ENCODE measurements around the gene EXOC2.

Gene EXOC2

DNA sequence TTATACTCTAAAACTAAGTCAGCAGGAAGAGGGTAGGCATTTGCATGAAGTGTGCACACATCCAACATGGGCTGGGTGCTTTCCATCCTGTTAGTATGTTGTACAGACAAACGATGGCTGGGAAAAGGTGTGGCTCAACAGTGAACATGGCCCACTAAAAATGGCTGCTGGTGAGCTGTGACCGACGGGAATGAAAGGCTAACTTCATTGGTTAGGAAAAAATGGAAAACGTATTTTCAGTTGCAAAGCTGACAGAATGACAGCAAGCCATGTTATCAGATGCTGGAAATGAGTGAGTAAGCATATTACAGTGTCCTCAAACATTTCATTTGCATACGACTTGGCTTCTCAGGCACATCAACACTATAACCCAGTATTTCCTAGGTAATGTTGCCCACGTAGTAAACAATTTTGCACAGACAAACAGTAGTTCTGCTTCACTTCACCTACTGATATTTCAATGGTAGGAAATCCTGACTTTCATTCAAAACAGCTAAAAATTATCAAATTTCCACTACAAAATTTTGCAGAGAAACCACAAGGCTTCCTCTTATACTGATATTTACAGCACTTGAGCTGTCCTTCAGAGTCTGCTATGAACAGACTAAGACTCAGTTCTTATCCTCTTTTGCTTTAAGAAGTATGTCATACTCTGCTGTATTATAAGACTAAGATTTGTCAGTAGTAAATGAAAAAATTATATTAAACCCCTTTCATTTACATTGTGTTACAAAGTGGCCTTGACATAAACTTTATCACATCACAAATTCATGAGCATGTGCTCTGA is 202.5 kb downstream of the EXOC2 start:
- no peak for FAIRE-seq

DNA sequence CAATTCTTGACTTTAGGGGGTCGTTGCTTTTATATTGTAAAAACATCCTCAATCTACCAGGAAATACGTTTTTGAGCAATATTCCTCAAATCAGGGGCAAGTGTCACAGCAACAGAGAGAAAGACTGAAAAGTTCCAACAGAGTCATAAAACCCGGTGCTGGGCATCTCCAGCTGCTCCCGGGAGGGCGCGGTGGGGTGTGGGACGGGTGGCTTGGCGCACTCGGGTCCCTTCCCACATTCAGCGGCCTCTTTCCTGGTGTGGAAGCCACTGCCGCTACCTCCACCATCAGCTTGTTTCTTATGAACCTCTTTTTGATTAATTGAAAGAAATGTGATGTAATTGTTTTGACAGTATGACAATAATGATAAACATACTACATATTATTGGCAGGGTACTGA is 203.2 kb downstream of the EXOC2 start:
- FAIRE-seq = no peak

DNA sequence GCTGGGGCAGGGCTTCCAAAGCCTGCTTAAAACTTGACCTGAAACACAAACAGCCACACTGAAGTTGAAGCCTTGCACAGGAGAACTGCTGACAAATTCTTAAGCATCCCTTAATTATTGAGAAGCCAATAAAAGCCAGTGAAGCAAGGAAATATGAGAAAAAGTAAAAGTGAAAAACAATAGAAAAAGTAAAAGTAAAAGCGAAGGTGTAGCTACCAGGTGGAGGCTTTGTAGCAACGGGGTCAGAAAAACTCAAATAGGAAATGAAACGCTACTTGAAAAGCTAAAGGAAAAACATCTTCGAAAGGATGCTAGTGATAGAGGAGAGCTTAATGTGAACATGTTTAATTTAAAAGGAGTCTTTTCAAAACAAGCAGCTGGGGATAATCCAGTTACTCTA is 203.9 kb downstream of the EXOC2 start:
- no peak for FAIRE-seq

DNA sequence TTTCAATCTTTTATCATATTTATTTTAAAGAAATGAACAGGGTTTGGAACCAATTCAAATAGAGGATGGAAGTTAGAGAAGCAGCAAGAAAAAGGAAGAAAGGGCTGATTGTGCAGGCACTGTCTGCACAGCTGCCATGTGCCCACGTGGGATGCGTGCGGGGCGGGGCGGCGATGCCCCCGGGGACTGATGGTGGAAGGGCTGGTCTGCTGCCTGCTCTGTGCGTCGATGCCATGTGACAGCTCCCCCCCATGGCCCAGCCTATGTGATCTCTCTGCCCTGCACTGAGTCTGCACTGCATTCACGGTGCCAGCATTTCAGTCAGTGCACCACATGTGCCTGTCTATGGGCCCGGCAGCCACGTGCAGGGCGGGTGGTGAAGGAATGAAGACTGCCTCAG is 205.0 kb downstream of the EXOC2 start:
- FAIRE-seq = no peak

DNA sequence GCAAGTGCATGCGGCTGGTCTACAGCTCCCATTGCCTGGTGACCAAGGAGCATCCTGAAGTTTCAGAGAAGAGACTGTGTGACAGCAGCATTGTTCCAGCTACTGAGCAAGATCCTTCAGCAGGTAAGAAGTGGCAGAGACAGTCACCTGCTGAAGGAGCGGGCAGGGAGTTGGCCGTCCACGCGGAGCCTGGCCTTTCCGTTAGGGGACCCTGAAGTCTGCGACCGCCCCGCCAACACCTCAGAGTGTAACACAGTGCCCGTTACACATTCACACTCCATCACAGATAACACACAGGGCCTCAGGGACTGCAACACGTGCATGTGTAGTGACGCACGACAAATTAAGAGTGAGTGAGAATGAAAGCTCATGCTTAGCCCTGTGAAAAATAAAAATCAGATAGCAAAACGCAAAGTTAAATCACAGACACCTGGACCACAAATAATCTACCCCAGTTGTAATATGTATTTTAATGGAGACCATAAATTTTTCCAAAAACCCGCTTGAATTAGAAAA is 207.2 kb downstream of the EXOC2 start:
- no peak for FAIRE-seq

DNA sequence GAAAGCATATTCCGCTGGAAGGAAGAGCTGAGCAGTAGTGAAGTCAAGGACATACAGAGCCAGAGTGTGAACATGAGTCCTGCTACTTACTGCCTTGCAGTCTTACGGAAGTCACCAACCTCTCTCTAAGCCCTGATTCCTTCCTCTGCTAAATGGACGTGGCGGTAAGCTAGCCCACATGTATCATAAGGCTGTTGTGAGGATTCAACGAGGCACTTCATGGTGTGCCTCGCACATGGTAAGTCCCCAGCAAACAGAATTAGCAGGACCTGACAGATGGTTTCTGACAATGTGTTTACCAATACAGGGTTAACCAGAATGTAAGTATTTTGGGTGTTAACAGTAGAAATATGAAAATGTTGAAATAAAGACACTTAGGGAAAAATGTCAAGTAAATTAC is 208.2 kb downstream of the EXOC2 start:
- no peak for FAIRE-seq

DNA sequence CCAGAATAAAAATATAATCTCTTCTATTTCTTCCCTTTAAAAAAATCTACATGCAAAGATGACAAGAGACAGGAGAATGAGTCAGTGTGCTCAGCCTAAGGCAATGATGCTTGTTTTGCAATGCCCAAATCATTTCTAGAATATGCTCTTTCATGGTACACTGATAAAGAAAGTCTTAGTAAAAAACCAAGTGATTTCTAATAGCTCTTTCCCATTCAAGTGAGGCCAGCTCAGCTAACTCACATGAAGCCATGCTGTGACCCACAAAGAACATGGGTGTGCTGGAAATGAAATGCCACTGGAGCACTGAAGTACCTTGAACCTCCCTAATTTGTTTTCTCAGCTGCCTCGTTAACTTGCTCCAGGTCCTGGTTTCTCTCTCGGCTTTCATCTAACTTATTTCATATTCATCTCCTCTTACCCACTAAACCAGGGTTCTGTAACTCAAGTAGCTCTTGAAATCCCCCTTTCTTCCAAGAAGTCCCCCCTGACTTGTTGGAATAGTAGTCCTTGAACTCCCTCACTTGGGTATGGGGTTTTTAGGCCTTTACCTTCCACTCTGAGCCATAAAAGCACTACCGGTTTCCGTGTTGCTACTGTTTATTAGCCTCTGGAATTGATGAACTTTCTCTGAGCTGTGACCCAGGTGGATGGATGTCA is 208.7 kb downstream of the EXOC2 start:
- no peak for FAIRE-seq

DNA sequence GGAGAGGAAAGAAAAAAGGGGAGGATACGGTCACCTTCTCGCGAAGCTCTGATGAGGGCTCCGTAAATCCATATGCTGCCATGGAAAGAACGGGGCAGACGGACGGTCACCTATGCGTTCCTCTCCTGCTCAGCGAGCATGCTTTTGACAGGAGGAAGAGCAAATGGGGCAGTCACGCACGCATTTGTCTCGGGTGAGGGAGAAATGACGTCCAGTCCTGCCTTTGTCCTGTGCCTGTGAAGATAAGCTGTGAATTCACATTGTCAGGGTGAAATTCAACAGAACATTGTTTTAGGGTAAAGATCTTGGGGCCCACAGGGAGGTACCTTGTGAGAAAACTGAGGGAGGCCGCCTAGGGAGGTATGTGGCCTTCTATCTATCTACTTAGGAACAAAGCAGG is 217.6 kb downstream of the EXOC2 start:
- FAIRE-seq = no peak

DNA sequence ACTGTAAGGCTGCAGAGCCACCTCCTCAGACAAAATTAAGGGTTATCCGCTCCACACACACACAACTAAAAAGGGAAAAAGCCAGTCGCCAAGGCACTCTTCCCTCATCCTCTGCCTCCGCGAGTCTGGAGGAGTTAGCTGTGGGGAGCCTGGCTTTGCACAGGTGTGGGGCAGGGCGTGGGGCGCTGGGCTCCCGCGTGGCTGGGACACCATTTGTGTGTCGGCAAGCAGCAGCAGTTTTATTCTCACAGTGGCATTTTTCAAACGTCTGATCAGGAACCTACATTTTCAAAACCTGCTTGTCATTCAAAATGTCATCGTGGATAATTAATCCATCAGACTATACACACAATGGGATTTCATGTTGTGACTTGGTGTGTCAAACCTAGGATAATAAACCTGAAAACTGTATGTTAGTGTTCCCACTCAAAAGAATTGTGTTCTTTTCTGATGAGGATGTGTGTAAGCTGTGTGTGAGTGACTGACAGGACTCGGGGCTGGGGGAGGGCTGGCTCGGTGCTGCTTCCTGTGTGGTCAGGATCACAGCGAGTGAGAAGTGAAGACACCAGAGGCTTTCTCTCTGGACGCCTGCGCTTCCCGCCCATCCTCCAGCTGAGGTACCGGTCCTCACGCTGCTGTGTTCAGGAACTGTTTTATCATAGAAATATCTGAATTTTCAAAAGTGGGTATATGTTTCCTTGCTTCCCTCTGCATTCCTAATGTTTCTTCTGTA is 218.3 kb downstream of the EXOC2 start:
- no peak for FAIRE-seq

DNA sequence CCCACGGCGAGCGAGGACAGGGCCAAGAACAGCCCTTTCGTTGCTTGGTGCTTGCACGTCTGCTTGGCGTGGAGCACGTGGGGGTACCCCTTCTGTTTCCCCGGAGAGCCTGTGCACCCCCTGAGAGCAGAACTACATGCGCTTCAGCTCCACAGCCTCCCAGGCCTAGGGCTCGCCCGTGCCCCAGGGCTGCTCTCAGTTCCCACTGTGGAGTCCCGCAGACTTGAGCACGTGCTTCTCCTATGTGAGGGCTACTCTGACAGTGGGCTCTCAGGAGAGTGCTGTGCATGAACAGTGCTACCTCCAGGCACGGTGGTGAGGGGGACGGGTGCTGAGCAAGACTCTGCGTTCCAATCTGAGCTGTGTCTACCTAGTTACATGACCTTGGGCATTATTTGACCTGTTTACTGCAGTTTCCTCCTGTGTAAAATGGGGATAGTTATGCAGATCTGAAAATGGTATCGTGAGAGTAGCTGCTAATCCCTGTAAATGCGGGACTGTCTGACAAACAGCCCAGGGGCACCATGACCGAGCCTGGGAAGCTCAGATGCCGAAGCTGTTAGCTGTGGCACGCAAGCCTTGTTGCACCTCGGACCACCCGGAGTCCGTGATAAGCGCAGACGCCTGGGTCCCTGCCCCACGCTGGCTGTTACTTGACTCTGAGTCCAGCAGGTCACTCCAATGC is 219.0 kb downstream of the EXOC2 start:
- no peak for FAIRE-seq

DNA sequence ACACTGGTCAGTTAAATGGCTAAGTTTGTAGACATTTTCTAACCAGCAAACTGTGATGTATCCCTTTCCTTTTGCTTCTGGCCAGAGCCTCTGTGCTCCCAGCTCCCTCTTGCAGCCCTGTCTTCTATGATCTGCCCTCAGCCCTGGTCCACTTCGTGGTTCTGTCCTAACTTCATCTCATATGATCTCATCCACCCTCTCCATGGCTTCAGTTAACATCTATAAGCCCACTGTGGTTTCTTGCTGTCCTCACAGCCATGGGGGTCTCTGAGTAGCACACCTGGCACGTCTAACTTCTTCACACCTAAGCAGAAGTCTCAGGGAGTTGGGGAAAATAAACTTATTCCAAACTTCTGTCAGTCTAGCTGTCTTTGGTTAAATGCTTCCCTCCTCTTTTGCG is 219.6 kb downstream of the EXOC2 start:
- FAIRE-seq = no peak

DNA sequence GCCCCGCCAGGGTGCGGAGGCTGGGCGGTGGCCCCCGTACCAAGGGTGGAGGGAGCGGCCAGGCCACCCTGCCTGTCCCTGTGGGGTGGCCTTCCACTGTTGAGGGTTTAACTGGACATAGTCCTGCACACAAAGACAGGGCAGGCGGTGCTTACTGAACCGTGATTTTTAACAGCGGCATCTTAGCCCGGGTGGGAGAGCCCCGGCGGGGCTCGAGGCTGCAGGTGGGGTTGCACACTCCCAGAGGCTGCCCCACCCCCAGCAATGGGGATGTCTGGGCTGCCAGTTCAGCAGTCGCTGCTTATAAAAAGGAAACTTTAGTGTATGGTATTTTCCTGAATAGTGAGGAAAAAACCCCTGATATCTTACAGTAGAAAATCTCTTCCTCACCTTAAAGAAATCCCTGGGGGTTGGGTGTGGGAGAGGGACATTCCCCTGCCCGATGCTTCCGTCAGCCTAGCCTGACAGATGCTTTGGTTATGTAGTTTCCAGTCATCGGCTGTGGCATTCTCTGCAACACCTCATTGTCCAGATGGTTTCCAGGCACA is 222.0 kb downstream of the EXOC2 start:
- no peak for FAIRE-seq

DNA sequence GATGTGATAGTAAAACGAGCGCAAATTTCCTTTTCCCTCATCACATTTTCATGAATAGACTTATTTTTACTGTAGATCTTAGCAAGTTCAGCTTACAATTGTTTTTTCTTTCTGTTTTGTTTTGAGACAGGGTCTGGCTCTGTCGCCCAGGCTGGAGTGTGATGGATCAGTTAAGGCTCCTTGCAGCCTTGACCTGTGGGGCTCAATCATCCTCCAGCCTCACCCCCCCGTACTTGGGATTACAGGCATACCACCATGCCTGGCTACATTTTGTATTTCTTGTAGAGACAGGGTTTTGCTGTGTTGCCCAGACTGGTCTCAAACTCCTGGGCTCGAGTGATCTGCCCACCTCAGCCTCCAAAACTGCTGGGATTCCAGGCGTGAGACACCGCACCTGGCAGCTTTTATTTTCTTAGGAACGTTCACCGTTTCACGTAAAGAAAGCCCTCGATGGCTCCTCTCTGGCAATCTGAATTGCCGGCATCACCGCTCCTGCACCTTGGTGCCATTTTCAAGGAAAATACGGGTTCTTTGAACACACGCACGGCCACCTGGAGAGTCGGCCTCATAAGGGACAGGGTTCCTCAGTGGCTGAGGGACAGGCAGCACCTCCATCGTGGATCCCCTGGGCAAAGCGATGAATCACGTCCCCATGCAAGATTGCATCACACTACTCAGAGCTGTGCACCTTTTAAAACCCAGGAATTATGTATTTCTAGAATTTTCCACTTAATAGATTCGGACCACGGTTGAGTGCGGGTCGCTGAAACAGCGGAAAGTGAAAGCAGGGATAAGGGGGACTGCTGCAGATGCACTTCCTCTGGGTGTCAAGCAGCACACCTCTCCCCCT is 222.7 kb downstream of the EXOC2 start:
- FAIRE-seq = no peak

DNA sequence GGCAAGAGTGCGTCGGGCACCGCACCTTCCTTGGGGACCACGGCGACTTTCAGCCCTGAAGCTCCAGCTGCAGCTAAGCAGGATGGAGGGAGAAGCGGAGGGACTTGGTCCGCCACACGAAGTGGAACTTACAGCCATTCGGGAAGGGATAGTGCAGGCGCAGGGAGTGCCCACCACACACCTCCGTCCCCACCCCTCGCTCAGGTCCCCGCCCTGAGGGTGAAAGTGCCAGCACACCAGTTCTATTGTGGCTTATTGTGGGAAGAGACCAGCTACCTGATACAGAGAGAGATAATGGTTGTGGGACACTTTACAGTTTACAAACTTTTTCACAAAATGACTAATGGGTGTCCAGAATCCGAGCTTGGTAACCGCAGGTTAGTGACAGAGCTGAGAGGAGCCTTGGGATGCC is 225.3 kb downstream of the EXOC2 start:
- FAIRE-seq = no peak

DNA sequence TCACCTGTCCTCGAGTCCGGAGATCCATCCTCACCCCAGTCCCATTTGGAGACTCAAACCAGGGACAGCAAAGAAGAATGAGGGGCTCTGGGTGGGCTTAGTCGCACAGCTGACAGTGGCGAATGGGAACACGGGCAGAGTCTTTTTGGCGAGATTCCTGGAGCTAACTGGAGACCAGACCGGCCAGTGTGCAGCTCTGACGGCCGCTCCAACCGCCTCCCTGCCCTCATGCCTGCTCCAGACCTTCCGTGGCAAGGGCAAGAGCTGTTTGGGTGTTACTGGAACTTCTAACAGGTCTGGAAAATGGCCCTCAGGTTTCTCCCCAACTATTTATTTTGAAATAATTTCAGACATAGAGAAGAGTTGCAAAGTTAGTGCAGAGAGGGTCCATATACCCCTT is 225.8 kb downstream of the EXOC2 start:
- no peak for FAIRE-seq

DNA sequence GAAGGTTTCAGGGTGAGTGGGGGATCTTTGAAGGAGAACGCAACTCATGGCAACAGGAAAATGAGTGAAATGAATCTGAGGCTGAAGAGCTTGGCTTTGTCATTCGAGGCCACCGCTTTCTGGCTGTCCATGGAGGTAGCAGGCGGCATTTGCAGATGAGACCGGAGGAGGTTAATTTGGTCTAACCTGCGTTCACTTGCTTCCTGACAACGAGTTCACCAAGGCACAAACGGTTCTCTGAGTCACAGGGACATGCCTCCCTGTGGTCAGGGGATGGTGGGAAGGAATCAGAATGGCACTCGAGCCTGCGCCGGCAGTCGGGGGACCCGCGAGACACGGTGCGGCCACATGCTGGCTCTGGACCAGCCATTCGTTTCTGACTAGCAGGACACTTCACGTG is 226.4 kb downstream of the EXOC2 start:
- FAIRE-seq = no peak

DNA sequence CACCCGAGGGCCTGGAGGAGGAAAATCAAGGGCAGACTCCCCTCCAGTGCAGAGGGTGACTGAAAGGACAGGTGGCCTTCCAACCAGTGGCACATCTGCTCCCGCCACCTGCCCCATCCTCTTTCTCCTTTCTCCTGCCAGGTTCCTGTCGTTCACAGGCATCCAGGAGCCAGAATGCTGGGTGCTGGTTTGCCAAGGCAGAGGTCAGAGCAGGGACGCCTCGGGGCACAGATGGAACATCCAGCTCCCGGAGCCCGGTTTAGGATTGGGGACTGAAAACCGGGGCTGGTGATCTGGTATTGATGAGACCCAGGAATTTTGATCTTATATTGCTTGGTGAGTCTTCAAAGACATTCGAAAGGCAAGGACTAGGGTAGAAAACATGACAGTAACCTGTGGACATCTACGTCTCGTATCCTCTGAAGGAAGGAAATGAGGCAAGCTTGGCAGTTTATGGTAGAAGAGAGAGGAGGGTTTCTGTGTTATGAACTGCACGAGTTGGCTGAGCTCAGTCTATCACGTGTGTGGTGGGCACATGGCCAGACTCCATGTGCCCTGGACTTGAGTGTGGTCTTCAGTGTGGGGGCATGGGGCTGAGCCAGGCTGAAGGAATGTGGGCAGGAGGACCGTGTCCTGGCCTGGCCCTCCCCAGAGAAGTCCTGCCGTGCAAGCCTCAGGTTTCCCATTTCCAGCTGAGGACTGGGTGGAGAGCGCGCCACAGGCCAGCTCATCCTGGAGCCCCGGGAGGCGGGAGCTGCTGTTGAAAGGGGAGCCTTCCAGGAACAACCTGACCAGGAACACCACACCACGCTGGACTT is 227.2 kb downstream of the EXOC2 start:
- FAIRE-seq = no peak

DNA sequence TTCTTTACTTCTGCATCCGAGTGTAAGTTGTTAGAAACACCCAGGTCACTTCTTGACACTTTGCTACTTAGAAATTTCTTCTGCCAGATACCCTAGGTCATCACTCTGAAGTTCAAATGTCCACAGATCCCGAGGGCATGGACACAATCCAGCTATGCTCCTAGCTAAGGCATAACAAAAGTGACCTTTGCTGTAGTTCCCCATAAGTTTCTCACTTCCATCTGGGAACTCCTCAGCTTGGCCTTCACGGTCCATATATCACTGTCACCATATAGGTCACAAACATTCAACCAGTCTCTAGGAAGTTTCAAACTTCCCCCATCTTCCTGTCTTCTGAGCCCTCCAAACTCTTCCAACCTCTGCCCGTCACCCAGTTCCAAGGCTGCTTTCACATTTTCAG is 236.1 kb downstream of the EXOC2 start:
- no peak for FAIRE-seq

DNA sequence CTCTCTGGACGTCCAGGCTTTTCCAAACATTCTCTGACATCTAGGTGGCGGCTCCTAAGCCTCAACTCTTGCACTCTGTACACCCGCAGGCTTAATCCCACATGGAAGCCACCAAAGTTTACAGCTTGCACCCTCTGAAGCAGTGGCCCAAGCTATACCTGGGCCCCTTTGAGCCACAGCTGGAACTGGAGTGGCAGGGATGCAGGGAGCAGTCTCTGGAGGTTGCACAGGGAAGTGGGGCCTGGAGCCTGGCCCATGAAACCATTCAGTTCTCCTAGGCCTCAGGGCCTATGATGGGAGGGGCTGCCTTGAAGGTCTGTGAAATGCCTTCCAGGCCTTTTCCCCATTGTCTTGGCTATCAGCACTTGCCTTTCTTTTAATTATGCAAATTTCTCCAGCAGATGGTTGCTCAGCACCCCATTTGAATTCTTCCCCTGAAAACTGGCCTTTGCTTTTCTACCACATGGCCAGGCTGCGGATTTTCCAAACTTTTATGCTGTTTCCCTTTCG is 236.5 kb downstream of the EXOC2 start:
- no peak for FAIRE-seq

DNA sequence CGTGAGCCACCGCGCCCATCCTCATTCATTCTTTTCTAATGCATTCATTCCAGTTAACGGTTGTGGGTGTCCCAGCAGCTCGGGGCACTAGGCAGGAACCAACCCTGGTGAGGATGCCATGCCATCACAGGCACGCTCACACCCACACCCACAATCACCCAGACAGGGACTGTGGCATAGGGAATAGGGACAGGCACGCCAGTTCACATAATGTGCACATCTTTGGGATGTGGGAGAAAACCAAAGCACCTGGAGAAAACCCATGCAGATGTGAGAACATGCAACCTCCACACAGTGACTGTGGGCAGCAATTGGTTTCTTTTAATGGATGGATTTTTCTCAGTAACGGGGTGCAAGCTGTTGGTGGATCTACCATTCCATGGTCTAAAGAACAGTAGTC is 237.1 kb downstream of the EXOC2 start:
- FAIRE-seq = no peak

Data from A204.1 (cell line).